ENCODE results near the gene DNAH3. TPM values are rescaled to one million over a fixed set of nuclear protein-coding genes. Genes with fewer than 3 reads are reported as not detected.
"Not testable (repeated sequence)": the region's sequence is repeated elsewhere in the genome, so short reads cannot be mapped to it uniquely, and the experiment has no call there.

DNAH3 gene
- 0.31 TPM for total RNA-seq

GRCh38 chr16:21150375-21151001, at the start of gene DNAH3:
TSS of gene DNAH3 (minus strand) at chr16:21150846. CDS start at chr16:21150319, 527 bp downstream.
- DNase-seq = no peak

GRCh38 chr16:21199607-21200218, 49.1 kb upstream of the DNAH3 start:
- DNase-seq = no peak

- no peak for DNase-seq
Measured at GRCh38 chr16:21197621-21198020, 47.0 kb upstream of the DNAH3 start.

GRCh38 chr16:21197112-21197511, 46.5 kb upstream of the DNAH3 start:
- no peak for DNase-seq

GRCh38 chr16:21195330-21195729, 44.7 kb upstream of the DNAH3 start:
- not testable (repeated sequence) for DNase-seq

GRCh38 chr16:21194771-21195301, 44.2 kb upstream of the DNAH3 start:
- DNase-seq = no peak

GRCh38 chr16:21192991-21193390, 42.3 kb upstream of the DNAH3 start:
- no peak for DNase-seq

GRCh38 chr16:21190599-21190998, 40.0 kb upstream of the DNAH3 start:
- no peak for DNase-seq

- no peak for DNase-seq
Measured at GRCh38 chr16:21190013-21190412, 39.4 kb upstream of the DNAH3 start.

- DNase-seq = no peak
Measured at GRCh38 chr16:21189311-21189710, 38.7 kb upstream of the DNAH3 start.

GRCh38 chr16:21186326-21186691, 35.7 kb upstream of the DNAH3 start:
- DNase-seq = no peak

GRCh38 chr16:21185659-21186325, 35.1 kb upstream of the DNAH3 start:
- no peak for DNase-seq

GRCh38 chr16:21184834-21185233, 34.2 kb upstream of the DNAH3 start:
- no peak for DNase-seq

- no peak for DNase-seq
Measured at GRCh38 chr16:21183995-21184394, 33.3 kb upstream of the DNAH3 start.

GRCh38 chr16:21179983-21180365, 29.3 kb upstream of the DNAH3 start:
- DNase-seq = no peak

GRCh38 chr16:21179126-21179982, 28.7 kb upstream of the DNAH3 start:
- DNase-seq = no peak

- DNase-seq = no peak
Measured at GRCh38 chr16:21175397-21175796, 24.8 kb upstream of the DNAH3 start.

GRCh38 chr16:21172650-21173049, 22.0 kb upstream of the DNAH3 start:
- DNase-seq = no peak

- DNase-seq = not testable (repeated sequence)
Measured at GRCh38 chr16:21170116-21170515, 19.5 kb upstream of the DNAH3 start.

GRCh38 chr16:21169249-21169981, 18.8 kb upstream of the DNAH3 start:
- DNase-seq = no peak

- no peak for DNase-seq
Measured at GRCh38 chr16:21167929-21168602, 17.4 kb upstream of the DNAH3 start.
